ENCODE data around the gene CWC22.
A peak's percentile ranks its signal among the peaks of the same experiment; 100 is the strongest.

Gene CWC22

DNA sequence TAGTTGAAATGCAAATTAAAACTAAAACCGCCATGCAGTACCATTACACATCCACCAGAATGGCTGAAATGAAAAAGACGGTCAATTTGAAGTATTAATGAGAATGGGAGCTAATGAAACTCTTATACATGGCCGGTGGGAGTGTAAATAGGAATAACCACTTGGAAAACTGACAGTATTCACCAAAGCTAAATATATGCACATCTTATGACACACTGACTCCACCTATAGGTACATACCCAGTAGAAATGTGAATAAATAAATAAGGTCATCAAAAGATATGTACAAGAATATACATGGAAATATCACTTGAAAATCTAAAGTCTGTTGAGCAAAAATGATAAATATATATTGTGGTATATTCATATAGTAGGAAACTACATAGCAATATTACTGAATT lies 57.7 kb downstream of the CWC22 start:
- Histone ChIP-seq H3K27me3 (ENCODE audit: low read depth, low read length) (no peaks in the 10 kb centered on the region), H3K27ac (ENCODE audit: low read length) (no peak overlapping the region), H3K4me3 (ENCODE audit: low read length) (no peak overlapping the region), H2AFZ (ENCODE audit: low read depth, low read length) (no peak overlapping the region), H3K9me3 (ENCODE audit: insufficient read depth, low read length) (no peaks in the 10 kb centered on the region), H3K4me1 (ENCODE audit: low read length) (peaks cover 29% of the 10 kb centered on the region), H3K36me3 (replicated peaks; ENCODE audit: low read depth, low read length) (peaks cover 53% of the 10 kb centered on the region), H3K9ac (ENCODE audit: low read length) (no peak overlapping the region), H3K4me2 (ENCODE audit: low read length) (no peak overlapping the region), H4K20me1 (ENCODE audit: insufficient read depth, low read length) (no peaks in the 10 kb centered on the region), H3K79me2 (ENCODE audit: low read length) (no peaks in the 10 kb centered on the region)
- no peak for TF ChIP-seq EZH2phosphoT487 (IDR thresholded peaks at IDR 0.05; ENCODE audit: low read depth)
- TF ChIP-seq CTCF (IDR thresholded peaks at IDR 0.05; ENCODE audit: low read depth, low read length), result no peak

- 0 out of 2 replicates have a peak overlapping the region, but pooled peaks have one; percentile 8 for H3K4me2 ChIP-seq (ENCODE audit: low read length)
- TF ChIP-seq EZH2phosphoT487 (IDR thresholded peaks at IDR 0.05; ENCODE audit: low read depth), result no peak
- no peak for TF ChIP-seq CTCF (IDR thresholded peaks at IDR 0.05; ENCODE audit: low read depth, low read length)
- H3K4me1 ChIP-seq (ENCODE audit: low read length), result peaks cover 30% of the 10 kb centered on the region
- no peak overlapping the region for H3K4me3 ChIP-seq (ENCODE audit: low read length)
- H3K9ac ChIP-seq (ENCODE audit: low read length), result no peak overlapping the region
- no peak overlapping the region for H2AFZ ChIP-seq (ENCODE audit: low read depth, low read length)
- no peak overlapping the region for H3K27ac ChIP-seq (ENCODE audit: low read length)
- H3K36me3 ChIP-seq (replicated peaks; ENCODE audit: low read depth, low read length), result peaks cover 41% of the 10 kb centered on the region
- no peaks in the 10 kb centered on the region for H4K20me1 ChIP-seq (ENCODE audit: insufficient read depth, low read length)
- no peaks in the 10 kb centered on the region for H3K79me2 ChIP-seq (ENCODE audit: low read length)
- no peaks in the 10 kb centered on the region for H3K9me3 ChIP-seq (ENCODE audit: insufficient read depth, low read length)
- H3K27me3 ChIP-seq (ENCODE audit: low read depth, low read length), result no peaks in the 10 kb centered on the region
These were observed 59.0 kb downstream of the CWC22 start for GRCh38 chr2:179948058-179948457.

GRCh38 chr2:179946810-179947615 lies 60.1 kb downstream of the CWC22 start:
- H3K36me3 ChIP-seq (replicated peaks; ENCODE audit: low read depth, low read length), result peaks cover 37% of the 10 kb centered on the region
- peaks cover 21% of the 10 kb centered on the region for H3K4me1 ChIP-seq (ENCODE audit: low read length)
- H3K27ac ChIP-seq (ENCODE audit: low read length), result no peak overlapping the region
- no peaks in the 10 kb centered on the region for H3K9me3 ChIP-seq (ENCODE audit: insufficient read depth, low read length)
- H3K9ac ChIP-seq (ENCODE audit: low read length), result no peak overlapping the region
- no peaks in the 10 kb centered on the region for H4K20me1 ChIP-seq (ENCODE audit: insufficient read depth, low read length)
- no peaks in the 10 kb centered on the region for H3K79me2 ChIP-seq (ENCODE audit: low read length)
- TF ChIP-seq CTCF (IDR thresholded peaks at IDR 0.05; ENCODE audit: low read depth, low read length) (no peak), EZH2phosphoT487 (IDR thresholded peaks at IDR 0.05; ENCODE audit: low read depth) (no peak)
- no peak overlapping the region for H2AFZ ChIP-seq (ENCODE audit: low read depth, low read length)
- H3K4me3 ChIP-seq (ENCODE audit: low read length), result no peak overlapping the region
- no peaks in the 10 kb centered on the region for H3K27me3 ChIP-seq (ENCODE audit: low read depth, low read length)
- H3K4me2 ChIP-seq (ENCODE audit: low read length), result no peak overlapping the region

DNA sequence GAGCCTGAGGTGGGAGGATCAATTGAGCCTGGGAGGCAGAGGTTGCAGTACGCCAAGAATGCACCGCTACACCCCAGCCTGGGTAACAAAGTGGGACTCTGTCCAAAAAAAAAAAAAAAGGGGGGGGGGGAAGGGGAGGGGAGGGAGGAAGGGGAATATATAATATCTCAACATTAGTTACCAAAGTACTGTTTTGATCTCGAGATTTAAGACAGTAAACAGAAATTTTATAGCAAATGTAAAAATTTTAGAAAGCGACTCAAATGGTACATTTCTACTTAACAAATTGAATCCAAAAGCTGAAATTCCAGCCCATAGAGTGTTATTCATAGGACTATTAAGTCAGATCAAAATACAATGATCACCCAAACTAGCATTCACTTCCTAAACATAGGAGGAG lies 60.8 kb downstream of the CWC22 start:
- Histone ChIP-seq H3K4me1 (ENCODE audit: low read length) (peaks cover 16% of the 10 kb centered on the region), H2AFZ (ENCODE audit: low read depth, low read length) (no peak overlapping the region), H3K79me2 (ENCODE audit: low read length) (no peaks in the 10 kb centered on the region), H3K27me3 (ENCODE audit: low read depth, low read length) (no peaks in the 10 kb centered on the region), H3K27ac (ENCODE audit: low read length) (no peak overlapping the region), H3K9ac (ENCODE audit: low read length) (no peak overlapping the region), H3K4me2 (ENCODE audit: low read length) (no peak overlapping the region), H3K9me3 (ENCODE audit: insufficient read depth, low read length) (no peaks in the 10 kb centered on the region), H3K36me3 (replicated peaks; ENCODE audit: low read depth, low read length) (peaks cover 33% of the 10 kb centered on the region), H3K4me3 (ENCODE audit: low read length) (no peak overlapping the region), H4K20me1 (ENCODE audit: insufficient read depth, low read length) (no peaks in the 10 kb centered on the region)
- TF ChIP-seq CTCF (IDR thresholded peaks at IDR 0.05; ENCODE audit: low read depth, low read length) (no peak), EZH2phosphoT487 (IDR thresholded peaks at IDR 0.05; ENCODE audit: low read depth) (no peak)

Measured in OCI-LY3 (cell line).